MCF 10A (cell line): ENCODE data around the gene DCP1A. TPM values are rescaled to one million over a fixed set of nuclear protein-coding genes. Genes with fewer than 3 reads are reported as not detected.
"Not testable (repeated sequence)": the region's sequence is repeated elsewhere in the genome, so short reads cannot be mapped to it uniquely, and the experiment has no call there.

Source experiments
- BruUV-seq: library from RNA; stranded (reverse); fragments of 400-500 nt; replicated peaks from 2 replicates; lab custom pipeline; 2021; lab: Mats Ljungman, UMichigan
- CTCF ChIA-PET: fragments of 300-600 bp; sonication (Branson Sonifier 250); formaldehyde crosslinking; extraction: SDS; loops from one replicate; lab custom pipeline; 2021; ENCODE audit warnings: antibody characterized with exemption, inconsistent platforms; lab: Yijun Ruan, JAX
- POLR2A ChIA-PET: fragments of 300-600, 350-650 bp; sonication (Branson Sonifier 250); formaldehyde crosslinking; extraction: SDS; loops from one replicate; lab custom pipeline; 2020; ENCODE audit warnings: antibody characterized with exemption, inconsistent platforms; lab: Yijun Ruan, JAX
- DNase-seq: peaks from one replicate; pipeline ENCODE4 v3.0.0-alpha.2; 2018; ENCODE audit not compliant: unreplicated experiment
- H3K27ac Mint-ChIP-seq: one replicate; pipeline ENCODE4 v1.8.0; 2022; ENCODE audit warnings: mild to moderate bottlenecking, low read depth, mixed read lengths; ENCODE audit not compliant: unreplicated experiment
- H3K27me3 Mint-ChIP-seq: one replicate; pipeline ENCODE4 v1.8.0; 2022; ENCODE audit warnings: mixed read lengths; ENCODE audit not compliant: insufficient read depth, unreplicated experiment
- H3K36me3 Mint-ChIP-seq: one replicate; pipeline ENCODE4 v1.8.0; 2022; ENCODE audit warnings: mild to moderate bottlenecking, moderate library complexity, mixed read lengths; ENCODE audit not compliant: insufficient read depth, unreplicated experiment
- H3K4me1 Mint-ChIP-seq: one replicate; pipeline ENCODE4 v1.8.0; 2022; ENCODE audit warnings: mixed read lengths; ENCODE audit not compliant: insufficient read depth, unreplicated experiment
- H3K4me3 Mint-ChIP-seq: one replicate; pipeline ENCODE4 v1.8.0; 2022; ENCODE audit warnings: mild to moderate bottlenecking, moderate library complexity, mixed read lengths; ENCODE audit not compliant: unreplicated experiment
- H3K9me3 Mint-ChIP-seq: one replicate; pipeline ENCODE4 v1.8.0; 2022; ENCODE audit warnings: mixed read lengths; ENCODE audit not compliant: unreplicated experiment
- CTCF ChIP-seq: fragments of 200-600 bp; IDR thresholded peaks from one replicate; pipeline ENCODE4 v1.8.0; 2022; ENCODE audit warnings: antibody characterized with exemption, mild to moderate bottlenecking; ENCODE audit not compliant: unreplicated experiment
- intact Hi-C: fragments of 100-400 bp; cut with micrococcal nuclease; formaldehyde crosslinking; loops from 2 replicates; pipeline ENCODE4 v1.14.1; 2022
- total RNA-seq: library from RNA; stranded (reverse); gene quantifications from 2 replicates; pipeline ENCODE4 v1.2.3, GENCODE V29; 2022

DCP1A gene
- total RNA-seq, 1 experiment from 2014 or later = 22.1 TPM

GRCh38 chr3:53274938-53275605 is 72.3 kb downstream of the DCP1A start:
- Mint-ChIP-seq H3K27me3 (no peaks in the 10 kb centered on the region), H3K36me3 (peaks cover 3% of the 10 kb centered on the region), H3K4me1 (peaks cover 6% of the 10 kb centered on the region), H3K4me3 (no peak overlapping the region), H3K27ac (no peak overlapping the region), H3K9me3 (no peaks in the 10 kb centered on the region)
- DNase-seq = no peak
- ChIA-PET CTCF (interaction anchor here (0.6 kb wide), 2 partner anchors 14 to 140 kb away, joined by 3 to 4 read pairs; no protein-coding TSS in a partner anchor), POLR2A (interaction anchor here (1.2 kb wide), 1 partner anchor 72 kb away, joined by 3 read pairs; no protein-coding TSS in a partner anchor)
- BruUV-seq = no TSS peak
- intact Hi-C loops = no loop called here
- no peak for TF ChIP-seq CTCF

- no peaks in the 10 kb centered on the region for H3K27me3 Mint-ChIP-seq
- no peaks in the 10 kb centered on the region for H3K9me3 Mint-ChIP-seq
- no peak overlapping the region for H3K4me3 Mint-ChIP-seq
- ChIA-PET POLR2A (interaction anchor here (0.7 to 5.0 kb wide), 4 partner anchors 11 to 818 kb away, joined by 3 to 62 read pairs (median 4); partner anchors contain the start of genes NISCH and TKT), CTCF (interaction anchor here (0.6 to 0.8 kb wide), 3 partner anchors 9 to 56 kb away, joined by 3 to 4 read pairs (median 3); no protein-coding TSS in a partner anchor)
- DNase-seq = no peak
- intact Hi-C loops = no loop called here
- no peak overlapping the region for H3K27ac Mint-ChIP-seq
- H3K4me1 Mint-ChIP-seq = peaks cover 11% of the 10 kb centered on the region
- no peak for TF ChIP-seq CTCF
- peaks cover 11% of the 10 kb centered on the region for H3K36me3 Mint-ChIP-seq
- BruUV-seq = no TSS peak
Measured at GRCh38 chr3:53273146-53273670, 74.1 kb downstream of the DCP1A start.

- Mint-ChIP-seq H3K36me3 (peaks cover 14% of the 10 kb centered on the region), H3K27ac (peak overlapping the region; percentile 99), H3K27me3 (no peaks in the 10 kb centered on the region), H3K4me3 (peak overlapping the region; percentile 53), H3K4me1 (peaks cover 11% of the 10 kb centered on the region), H3K9me3 (no peaks in the 10 kb centered on the region)
- CTCF ChIA-PET = interaction anchor here (0.6 to 1.3 kb wide), 15 partner anchors 14 to 991 kb away, joined by 3 to 8 read pairs (median 4); partner anchors contain the start of gene RFT1
- TF ChIP-seq CTCF = no peak
- intact Hi-C loops = loop anchor here (1.0 to 2.0 kb wide), 2 partner anchors 31 to 50 kb away; no protein-coding TSS in a partner anchor
- DNase-seq = peak; percentile 100
- TSS peak; percentile 88 for BruUV-seq
- POLR2A ChIA-PET = interaction anchor here (0.6 to 5.0 kb wide), 7 partner anchors 9 to 141 kb away, joined by 3 to 62 read pairs (median 4); partner anchors contain the start of genes RFT1 and TKT
Measured at GRCh38 chr3:53269888-53270880, 77.2 kb downstream of the DCP1A start.

GRCh38 chr3:53269193-53269592 is 78.2 kb downstream of the DCP1A start:
- BruUV-seq, intact Hi-C loops, H3K27me3 Mint-ChIP-seq, H3K9me3 Mint-ChIP-seq, H3K4me3 Mint-ChIP-seq: not testable (repeated sequence)
- ChIA-PET POLR2A (interaction anchor here (5.0 kb wide), 1 partner anchor 16 kb away, joined by 62 read pairs; the partner anchor contains the start of gene TKT), CTCF (interaction anchor here (0.6 to 1.1 kb wide), 3 partner anchors 11 to 73 kb away, joined by 3 read pairs; no protein-coding TSS in a partner anchor)
- DNase-seq = peak; percentile 38
- peaks cover 11% of the 10 kb centered on the region for H3K4me1 Mint-ChIP-seq
- peaks cover 14% of the 10 kb centered on the region for H3K36me3 Mint-ChIP-seq
- peak overlapping the region; percentile 99 for H3K27ac Mint-ChIP-seq
